ENCODE data around the gene SOX1. TPM values are rescaled to one million over a fixed set of nuclear protein-coding genes. Genes with fewer than 3 reads are reported as not detected.

SOX1 gene
- total RNA-seq, 1 donor from 2014 or later: 41.4 TPM

DNA sequence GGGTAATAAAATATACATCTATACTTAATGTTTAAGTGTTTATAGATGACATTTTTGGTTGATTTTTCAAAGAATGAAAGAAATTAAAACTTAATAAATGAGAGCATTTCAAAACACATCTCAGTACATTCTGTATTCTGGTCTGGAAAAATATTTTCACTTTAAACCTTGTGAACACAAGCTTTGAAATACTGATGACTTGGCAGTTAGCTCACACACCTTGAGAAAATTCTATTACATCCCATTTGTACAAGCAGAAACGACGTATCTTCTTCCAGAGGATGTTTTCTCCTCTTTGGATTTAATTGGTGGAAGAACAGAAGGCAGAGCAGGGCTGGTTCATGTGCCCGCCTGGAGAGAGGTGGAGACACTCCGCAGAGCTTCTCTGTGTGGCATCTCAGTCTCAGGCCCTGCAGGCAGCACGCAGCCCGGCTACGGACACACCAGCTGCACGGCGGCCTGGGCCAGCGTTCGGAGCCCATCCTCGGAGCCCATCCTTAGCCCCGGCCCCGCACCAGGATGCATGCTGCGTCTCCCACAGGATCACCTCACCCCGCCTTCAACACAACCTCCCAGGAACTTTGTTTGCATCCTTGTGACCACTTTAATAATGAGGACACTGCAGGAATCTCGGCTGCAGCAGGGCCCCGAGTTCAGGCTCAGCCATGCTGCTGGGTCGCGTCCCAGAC lies 48.6 kb downstream of the SOX1 start:
- Mint-ChIP-seq H3K36me3 (ENCODE audit: low read depth) (no peaks in the 10 kb centered on the region), H3K9me3 (no peaks in the 10 kb centered on the region), H3K4me3 (no peak overlapping the region), H3K27ac (ENCODE audit: unreplicated experiment) (no peak overlapping the region), H3K27me3 (ENCODE audit: low read depth) (no peaks in the 10 kb centered on the region), H3K4me1 (peaks cover 34% of the 10 kb centered on the region)
- no peak for TF ChIP-seq CTCF (conservative IDR thresholded peaks at IDR 0.05)
- DNase-seq (ENCODE audit: low read depth, low spot score): no peak

- Mint-ChIP-seq H3K4me3 (no peak overlapping the region), H3K9me3 (no peaks in the 10 kb centered on the region), H3K27me3 (ENCODE audit: low read depth) (no peaks in the 10 kb centered on the region), H3K4me1 (peaks cover 32% of the 10 kb centered on the region), H3K36me3 (ENCODE audit: low read depth) (no peaks in the 10 kb centered on the region), H3K27ac (ENCODE audit: unreplicated experiment) (no peak overlapping the region)
- no peak for TF ChIP-seq CTCF (conservative IDR thresholded peaks at IDR 0.05)
- DNase-seq (ENCODE audit: low read depth, low spot score): no peak
These were observed 49.4 kb downstream of the SOX1 start for GRCh38 chr13:112116187-112116950.

DNA sequence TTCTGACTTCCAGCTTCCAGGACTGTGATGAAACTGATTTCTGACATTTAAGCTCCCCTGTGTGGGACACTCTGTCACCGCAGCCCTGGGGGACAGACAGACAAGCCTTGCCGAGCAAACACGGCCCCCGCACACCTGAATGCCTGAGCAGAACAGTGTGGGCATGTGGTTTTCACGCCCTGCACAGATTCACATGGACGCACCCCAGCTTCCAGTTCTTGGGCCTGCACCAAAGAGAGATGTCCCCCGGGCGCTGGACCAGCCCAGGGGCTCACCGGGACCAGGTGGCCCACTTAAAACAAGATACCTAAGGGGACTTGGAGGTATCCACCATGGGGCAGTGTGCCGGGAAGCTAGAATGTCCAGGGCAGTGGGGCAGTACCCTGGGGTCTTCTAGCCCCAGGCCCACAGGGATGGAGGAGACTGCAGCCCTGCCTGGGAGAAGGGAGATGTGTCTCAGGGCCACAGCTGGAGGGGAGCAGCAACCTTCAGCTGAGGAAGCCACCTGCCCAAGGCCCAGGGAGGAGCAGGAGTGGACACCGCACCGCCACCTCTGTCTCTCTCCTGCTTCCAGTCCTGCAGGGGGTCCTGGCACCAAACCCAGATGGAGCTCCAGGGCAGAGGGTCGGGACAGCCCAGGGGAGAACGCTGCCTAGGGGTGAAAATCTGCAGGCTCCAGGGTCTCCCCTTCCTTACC lies 50.5 kb downstream of the SOX1 start:
- Mint-ChIP-seq H3K4me3 (no peak overlapping the region), H3K9me3 (no peaks in the 10 kb centered on the region), H3K27ac (ENCODE audit: unreplicated experiment) (no peak overlapping the region), H3K4me1 (peaks cover 24% of the 10 kb centered on the region), H3K27me3 (ENCODE audit: low read depth) (no peaks in the 10 kb centered on the region), H3K36me3 (ENCODE audit: low read depth) (no peaks in the 10 kb centered on the region)
- DNase-seq (ENCODE audit: low read depth, low spot score): no peak
- TF ChIP-seq CTCF (conservative IDR thresholded peaks at IDR 0.05): no peak

DNA sequence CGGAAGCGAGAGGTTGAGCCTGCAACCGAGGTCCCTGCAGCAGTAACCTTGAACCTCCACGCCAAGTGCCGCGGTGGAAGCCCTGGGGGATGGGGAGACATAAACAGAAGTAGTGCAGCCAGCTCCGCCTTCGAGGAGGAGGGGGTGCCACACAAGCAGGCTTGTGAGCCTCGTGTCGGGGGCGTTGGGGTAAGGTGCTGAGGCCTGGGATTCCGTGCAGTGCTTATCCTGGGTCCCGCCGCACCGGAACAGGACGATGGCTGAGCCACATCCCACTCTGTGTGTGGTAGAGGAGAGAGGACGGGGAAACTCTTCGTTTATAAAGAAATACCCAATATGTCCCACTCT lies 51.0 kb downstream of the SOX1 start:
- H3K36me3 Mint-ChIP-seq (ENCODE audit: low read depth): no peaks in the 10 kb centered on the region

More for the DNA sequence above, 51.0 kb downstream of the SOX1 start:
- DNase-seq (ENCODE audit: low read depth, low spot score): no peak
- no peaks in the 10 kb centered on the region for H3K9me3 Mint-ChIP-seq
- peaks cover 25% of the 10 kb centered on the region for H3K4me1 Mint-ChIP-seq
- no peak overlapping the region for H3K4me3 Mint-ChIP-seq
- TF ChIP-seq CTCF (conservative IDR thresholded peaks at IDR 0.05): no peak
- no peak overlapping the region for H3K27ac Mint-ChIP-seq (ENCODE audit: unreplicated experiment)
- no peaks in the 10 kb centered on the region for H3K27me3 Mint-ChIP-seq (ENCODE audit: low read depth)

Data from neural crest cell (in vitro differentiated cells).